Measurements from ENCODE around the gene FRG1.
"Not testable (repeated sequence)": the region's sequence is repeated elsewhere in the genome, so short reads cannot be mapped to it uniquely, and the experiment has no call there.

Gene FRG1

GRCh38 chr4:189984661-189985060, 44.0 kb downstream of the FRG1 start:
- not testable (repeated sequence) for H3K4me3 ChIP-seq (ENCODE audit: low read depth, low read length)

- H3K4me3 ChIP-seq (ENCODE audit: low read depth, low read length) = not testable (repeated sequence)
Observed at GRCh38 chr4:189985651-189986243, 45.1 kb downstream of the FRG1 start.

- no peak overlapping the region for H3K4me3 ChIP-seq (ENCODE audit: low read depth, low read length)
Observed at GRCh38 chr4:189988877-189989431, 48.3 kb downstream of the FRG1 start.

GRCh38 chr4:189989941-189990340, 49.3 kb downstream of the FRG1 start:
- H3K4me3 ChIP-seq (ENCODE audit: low read depth, low read length) = not testable (repeated sequence)

Data from iPS-11a (cell line).